CD14-positive monocyte (primary cell): ENCODE measurements around the gene FBXO31. TPM values are rescaled to one million over a fixed set of nuclear protein-coding genes. Genes with fewer than 3 reads are reported as not detected.

ENCODE experiments used
- DNase-seq, 3 donors: peaks; one replicate each; pipeline ENCODE4 v3.0.0-alpha.2; 2011 to 2022
- H2AFZ ChIP-seq: 2 replicates; pipeline ENCODE4 v1.6.0; 2012; ENCODE audit warnings: mild to moderate bottlenecking, low read depth, low read length, inconsistent platforms; ENCODE audit not compliant: insufficient read depth, poor library complexity, severe bottlenecking
- H3K27ac ChIP-seq, 2 donors: 1 replicate in 1 of 2; 2 replicates in 1 of 2; pipeline ENCODE4 v1.5.1; 2012 to 2013; ENCODE audit warnings: low read length in 2 of 2, control low read depth in 1 of 2, inconsistent platforms in 1 of 2, low read depth in 1 of 2, mild to moderate bottlenecking in 1 of 2
- H3K27me3 ChIP-seq, 2 donors: one replicate each; pipeline versions ENCODE4 v1.6.0 to v1.6.1; 2011 to 2013; ENCODE audit warnings: low read length in 2 of 2; ENCODE audit not compliant: control insufficient read depth in 2 of 2, insufficient read depth in 2 of 2
- H3K36me3 ChIP-seq, 2 donors: replicated peaks in 1 of 2; 1 replicate in 1 of 2; 2 replicates in 1 of 2; pipeline versions ENCODE4 v1.5.1 to v1.6.1; 2012 to 2013; ENCODE audit warnings: low read length in 2 of 2, control low read depth in 1 of 2, inconsistent platforms in 1 of 2, mild to moderate bottlenecking in 1 of 2; ENCODE audit not compliant: insufficient read depth in 2 of 2, control insufficient read depth in 1 of 2
- H3K4me1 ChIP-seq, 2 donors: 1 replicate in 1 of 2; 2 replicates in 1 of 2; pipeline versions ENCODE4 v1.5.1 to v1.6.1; 2012 to 2013; ENCODE audit warnings: low read length in 2 of 2, control low read depth in 1 of 2, inconsistent platforms in 1 of 2, mild to moderate bottlenecking in 1 of 2, moderate library complexity in 1 of 2; ENCODE audit not compliant: insufficient read depth in 2 of 2, control insufficient read depth in 1 of 2
- H3K4me2 ChIP-seq: replicated peaks from 2 replicates; pipeline ENCODE3; 2012; ENCODE audit warnings: low read length, moderate library complexity, mild to moderate bottlenecking; ENCODE audit not compliant: poor library complexity, severe bottlenecking; ENCODE audit errors: extremely low read depth
- H3K4me3 ChIP-seq, 3 experiments: fragments of 200-600 bp in 1 of 3; sonication (generic) in 1 of 3; replicated peaks in 1 of 3; 1 replicate in 2 of 3; 2 replicates in 1 of 3; pipeline ENCODE4 v1.5.1; 2011 to 2013; ENCODE audit warnings: low read length in 3 of 3, mild to moderate bottlenecking in 3 of 3, control low read depth in 2 of 3, low read depth in 2 of 3, inconsistent platforms in 1 of 3, moderate library complexity in 1 of 3
- H3K79me2 ChIP-seq: 2 replicates; pipeline ENCODE4 v1.6.0; 2012; ENCODE audit warnings: mild to moderate bottlenecking, control low read depth, inconsistent platforms, low read length, moderate library complexity; ENCODE audit not compliant: insufficient read depth
- H3K9ac ChIP-seq: 2 replicates; pipeline ENCODE4 v1.6.0; 2017; ENCODE audit warnings: low read length, mild to moderate bottlenecking; ENCODE audit not compliant: insufficient read depth, poor library complexity, severe bottlenecking
- H3K9me3 ChIP-seq, 2 donors: replicated peaks in 1 of 2; 1 replicate in 1 of 2; 2 replicates in 1 of 2; pipeline versions ENCODE4 v1.5.1 to v1.6.1; 2012 to 2013; ENCODE audit warnings: low read length in 2 of 2, control low read depth in 1 of 2; ENCODE audit not compliant: control insufficient read depth in 1 of 2, insufficient read depth in 1 of 2
- H4K20me1 ChIP-seq: 2 replicates; pipeline ENCODE4 v1.6.0; 2012; ENCODE audit warnings: mild to moderate bottlenecking, low read length, control low read depth, moderate library complexity; ENCODE audit not compliant: insufficient read depth
- H3K27ac Mint-ChIP-seq, 7 donors: one replicate each; pipeline ENCODE4 v1.8.0; 2020; ENCODE audit warnings: mild to moderate bottlenecking in 7 of 7, mixed read lengths in 7 of 7, moderate library complexity in 6 of 7, inconsistent platforms in 2 of 7
- H3K27me3 Mint-ChIP-seq, 3 donors: one replicate each; pipeline ENCODE4 v1.8.0; 2021 to 2022; ENCODE audit warnings: low read depth in 3 of 3, mild to moderate bottlenecking in 3 of 3, mixed read lengths in 3 of 3, moderate library complexity in 3 of 3, inconsistent platforms in 1 of 3
- H3K36me3 Mint-ChIP-seq, 2 donors: one replicate each; pipeline ENCODE4 v1.8.0; 2020; ENCODE audit warnings: mixed read lengths in 2 of 2, inconsistent platforms in 1 of 2, mild to moderate bottlenecking in 1 of 2
- H3K4me1 Mint-ChIP-seq: one replicate; pipeline ENCODE4 v1.8.0; 2020; ENCODE audit warnings: mild to moderate bottlenecking, mixed read lengths
- H3K4me3 Mint-ChIP-seq, 2 donors: one replicate each; pipeline ENCODE4 v1.8.0; 2020; ENCODE audit warnings: mild to moderate bottlenecking in 2 of 2, mixed read lengths in 2 of 2, moderate library complexity in 1 of 2
- H3K9me3 Mint-ChIP-seq, 7 donors: one replicate each; pipeline ENCODE4 v1.8.0; 2020 to 2022; ENCODE audit warnings: mixed read lengths in 7 of 7, mild to moderate bottlenecking in 6 of 7, moderate library complexity in 6 of 7, inconsistent platforms in 2 of 7
- CTCF ChIP-seq: fragments of 200-600 bp; IDR thresholded peaks from one replicate; pipeline ENCODE4 v1.8.0; 2022; ENCODE audit warnings: antibody characterized with exemption, mild to moderate bottlenecking
- WGBS: methylation state at CpG from one replicate; pipeline ENCODE4 v1.1.5; 2013; ENCODE audit warnings: missing lambda C conversion rate; ENCODE audit not compliant: insufficient coverage; 5-methylcytosine and 5-hydroxymethylcytosine counted together
- intact Hi-C, 2 donors: fragments of 100-400 bp; cut with micrococcal nuclease; formaldehyde crosslinking; loops; one replicate each; pipeline versions ENCODE4 v1.15.0 to v1.15.1; 2023
- polyA plus RNA-seq, 3 donors: library from polyadenylated mRNA; depleted of rRNA in 1 of 3; unstranded in 2 of 3; stranded (reverse) in 1 of 3; fragments of 300-500 nt in 2 of 3; fragments of >200 nt in 1 of 3; fragmentation: Illumina TruSeq in 2 of 3; gene quantifications; 1 replicate in 2 of 3; 2 replicates in 1 of 3; pipeline ENCODE4 v1.2.3, GENCODE V29; 2012 to 2021

The FBXO31 gene
- polyA plus RNA-seq, 3 donors: 2.0 to 5.6 (median 3.3) TPM

- Mint-ChIP-seq H3K9me3 (no peaks in the 10 kb centered on the region), H3K27ac (peak overlapping the region in 4 of 7 donors; percentile 38 to 86 (median 76)), H3K4me3 (peak overlapping the region; percentile 97 to 98), H3K36me3 (peaks cover 30 to 31% of the 10 kb centered on the region in 2 donors), H3K4me1 (peaks cover 37% of the 10 kb centered on the region), H3K27me3 (peaks cover 0 to 2% (median 1%) of the 10 kb centered on the region in 3 donors)
- no peak for DNase-seq
- Histone ChIP-seq H3K27ac (no peak overlapping the region), H3K36me3 (peaks cover 6 to 8% of the 10 kb centered on the region in 2 donors), H3K4me3 (peak overlapping the region; percentile 77 to 95 (median 85)), H3K79me2 (peaks cover 60% of the 10 kb centered on the region), H3K27me3 (no peaks in the 10 kb centered on the region), H4K20me1 (peaks cover 61% of the 10 kb centered on the region), H2AFZ (no peak overlapping the region), H3K9ac (peak overlapping the region; percentile 97), H3K4me1 (peaks cover 34 to 46% of the 10 kb centered on the region in 2 donors), H3K9me3 (no peaks in the 10 kb centered on the region), H3K4me2 (peak overlapping the region; percentile 80)
- TF ChIP-seq CTCF: no peak
- no CpG with 5 or more reads among the region's 6 CpGs for WGBS
- intact Hi-C loops: loop anchor here in 1 of 2 donors (5.0 kb wide), 1 partner anchor 76 kb away; the partner anchor contains the start of gene C16orf95
Measured at GRCh38 chr16:87393680-87394055, 10.1 kb upstream of the FBXO31 start.

- Mint-ChIP-seq H3K4me1 (peaks cover 42% of the 10 kb centered on the region), H3K4me3 (peak overlapping the region; percentile 97 to 98), H3K9me3 (no peaks in the 10 kb centered on the region), H3K36me3 (peaks cover 24 to 26% of the 10 kb centered on the region in 2 donors), H3K27ac (peak overlapping the region; percentile 74 to 89 (median 86)), H3K27me3 (peaks cover 0 to 2% (median 1%) of the 10 kb centered on the region in 3 donors)
- H2AFZ ChIP-seq: no peak overlapping the region
- H3K4me3 ChIP-seq: peak overlapping the region; percentile 77 to 95 (median 85)
- no peaks in the 10 kb centered on the region for H3K27me3 ChIP-seq
- peaks cover 2% of the 10 kb centered on the region in 2 donors for H3K36me3 ChIP-seq
- no peak for TF ChIP-seq CTCF
- H3K79me2 ChIP-seq: peaks cover 54% of the 10 kb centered on the region
- DNase-seq: peak in 2 of 3 donors; percentile 24 to 37
- H4K20me1 ChIP-seq: peaks cover 54% of the 10 kb centered on the region
- WGBS: under 1% methylated on average over 48 of the region's 53 CpGs
- intact Hi-C loops: loop anchor here in 1 of 2 donors (5.0 kb wide), 1 partner anchor 76 kb away; the partner anchor contains the start of gene C16orf95
- peak overlapping the region; percentile 97 for H3K9ac ChIP-seq
- peak overlapping the region; percentile 80 for H3K4me2 ChIP-seq
- H3K27ac ChIP-seq: peak overlapping the region in 1 of 2 donors; percentile 99
- peaks cover 37 to 50% of the 10 kb centered on the region in 2 donors for H3K4me1 ChIP-seq
- H3K9me3 ChIP-seq: no peaks in the 10 kb centered on the region
Measured at GRCh38 chr16:87392821-87393679, 9.5 kb upstream of the FBXO31 start.
